ENCODE results near the gene OXNAD1. TPM values are rescaled to one million over a fixed set of nuclear protein-coding genes. Genes with fewer than 3 reads are reported as not detected.
A peak's percentile ranks its signal among the peaks of the same experiment; 100 is the strongest.

Gene OXNAD1
- total and polyA plus RNA-seq, 10 of the 15 experiments (the other 5 are each of a cell fraction or from before 2014, with no cell fraction given): 5.6 to 27.8 (median 16.2) TPM

- Histone ChIP-seq H3K4me2 (ENCODE audit: control insufficient read depth, insufficient read depth) (no peak overlapping the region), H3K4me3 (no peak overlapping the region), H3K9me3 (replicated peaks; ENCODE audit: control insufficient read depth, insufficient read depth, low read length) (no peaks in the 10 kb centered on the region), H4K20me1 (ENCODE audit: control insufficient read depth, insufficient read depth) (no peaks in the 10 kb centered on the region), H3K36me3 (ENCODE audit: control insufficient read depth in 2 of 2, insufficient read depth in 2 of 2, low read length in 1 of 2) (peaks cover 41 to 49% of the 10 kb centered on the region in 2 experiments), H3K4me1 (ENCODE audit: control insufficient read depth, insufficient read depth, low read length) (no peaks in the 10 kb centered on the region), H3K27me3 (replicated peaks in 1 of 2; ENCODE audit: control insufficient read depth in 2 of 2, insufficient read depth in 2 of 2, low read length in 1 of 2) (no peaks in the 10 kb centered on the region), H2AFZ (ENCODE audit: control insufficient read depth, low read depth, low read length) (no peak overlapping the region), H3K9ac (ENCODE audit: control insufficient read depth, insufficient read depth, low read length) (no peak overlapping the region), H3K79me2 (ENCODE audit: control insufficient read depth, insufficient read depth, low read length) (0 out of 2 replicates have a peak, but pooled peaks cover 2% of the 10 kb centered on the region), H3K27ac (ENCODE audit: control insufficient read depth, insufficient read depth) (no peak overlapping the region)
- no peak for ATAC-seq
- TF ChIP-seq MEF2A (IDR thresholded peaks at IDR 0.05; ENCODE audit: insufficient read depth, low read depth, low read length) (no peak), TARDBP (IDR thresholded peaks at IDR 0.05; ENCODE audit: borderline replicate concordance) (no peak), IRF4 (IDR thresholded peaks at IDR 0.05; ENCODE audit: low read depth, low read length) (no peak), CHD4 (IDR thresholded peaks at IDR 0.05) (no peak), ZSCAN29 (IDR thresholded peaks at IDR 0.05) (no peak), NR2F1 (conservative IDR thresholded peaks at IDR 0.05) (no peak), WRNIP1 (IDR thresholded peaks at IDR 0.05; ENCODE audit: borderline replicate concordance, low read depth, low read length) (no peak), SRF (IDR thresholded peaks at IDR 0.05; ENCODE audit: low read depth in 2 of 2, low read length in 2 of 2) (no peak)
- intact Hi-C loops (cut with micrococcal nuclease; ENCODE audit: unreplicated experiment) (no loop called here), in situ Hi-C loops (cut with MboI) (no loop called here)
- ChIA-PET SMC1A (ENCODE audit: uncharacterized antibody, unreplicated experiment) (interaction anchor here (1.1 kb wide), 1 partner anchor 24 kb away, joined by 4 read pairs; no protein-coding TSS in a partner anchor), CTCF (no interaction called here), RAD21 (ENCODE audit: unreplicated experiment) (no interaction called here), POLR2A (no interaction called here)
- 95% methylated on average over 4 of the region's 4 CpGs for WGBS (ENCODE audit: insufficient coverage, insufficient replicate concordance, low lambda C conversion rate, missing lambda C conversion rate)
- DNase-seq (ENCODE audit: low read depth, low spot score): no peak
- no peak for FAIRE-seq
- BruUV-seq (replicated peaks): no TSS peak
Observed at GRCh38 chr3:16325850-16326249, 60.8 kb downstream of the OXNAD1 start.

- DNase-seq (ENCODE audit: low read depth, low spot score): no peak
- TF ChIP-seq POLR2AphosphoS5 (IDR thresholded peaks at IDR 0.05; ENCODE audit: low read length) (peak; percentile 17; the same call in 1 of the 2 replicates), MAX (IDR thresholded peaks at IDR 0.05; ENCODE audit: low read depth, low read length) (no peak)
- no peak for FAIRE-seq
Observed at GRCh38 chr3:16326724-16327349, 61.8 kb downstream of the OXNAD1 start.

More at GRCh38 chr3:16326724-16327349, 61.8 kb downstream of the OXNAD1 start:
- no peak overlapping the region for H3K4me3 ChIP-seq
- no peaks in the 10 kb centered on the region for H4K20me1 ChIP-seq (ENCODE audit: control insufficient read depth, insufficient read depth)
- no peak overlapping the region for H3K27ac ChIP-seq (ENCODE audit: control insufficient read depth, insufficient read depth)
- 92% methylated on average over 15 of the region's 15 CpGs for WGBS (ENCODE audit: insufficient coverage, insufficient replicate concordance, low lambda C conversion rate, missing lambda C conversion rate)
- H3K79me2 ChIP-seq (ENCODE audit: control insufficient read depth, insufficient read depth, low read length): peaks cover 3% of the 10 kb centered on the region
- H3K27me3 ChIP-seq (replicated peaks in 1 of 2; ENCODE audit: control insufficient read depth in 2 of 2, insufficient read depth in 2 of 2, low read length in 1 of 2): no peaks in the 10 kb centered on the region
- RAD21 ChIA-PET (ENCODE audit: unreplicated experiment): no interaction called here
- in situ Hi-C loops (cut with MboI) (no loop called here), intact Hi-C loops (cut with micrococcal nuclease; ENCODE audit: unreplicated experiment) (no loop called here)
- POLR2A ChIA-PET: no interaction called here
- SMC1A ChIA-PET (ENCODE audit: uncharacterized antibody, unreplicated experiment): no interaction called here
- H3K36me3 ChIP-seq (ENCODE audit: control insufficient read depth in 2 of 2, insufficient read depth in 2 of 2, low read length in 1 of 2): peaks cover 36 to 54% of the 10 kb centered on the region in 2 experiments
- no peak overlapping the region for H3K9ac ChIP-seq (ENCODE audit: control insufficient read depth, insufficient read depth, low read length)
- ATAC-seq: no peak
- H3K4me1 ChIP-seq (ENCODE audit: control insufficient read depth, insufficient read depth, low read length): no peaks in the 10 kb centered on the region
- CTCF ChIA-PET: no interaction called here
- 0 out of 3 replicates have a peak, but pooled peaks cover 2% of the 10 kb centered on the region for H3K9me3 ChIP-seq (replicated peaks; ENCODE audit: control insufficient read depth, insufficient read depth, low read length)
- no peak overlapping the region for H2AFZ ChIP-seq (ENCODE audit: control insufficient read depth, low read depth, low read length)
- BruUV-seq (replicated peaks): no TSS peak
- H3K4me2 ChIP-seq (ENCODE audit: control insufficient read depth, insufficient read depth): no peak overlapping the region
